GM12872 (cell line): ENCODE measurements around the gene NXNL2.

ENCODE experiments used
- TF ChIP-seq, protein P1 (sequence below): IDR thresholded peaks from 3 replicates; pipeline ENCODE4 v1.5.1; 2011; ENCODE audit warnings: low read depth, mild to moderate bottlenecking, low read length, moderate library complexity; ENCODE audit not compliant: insufficient read depth

The NXNL2 gene

DNA sequence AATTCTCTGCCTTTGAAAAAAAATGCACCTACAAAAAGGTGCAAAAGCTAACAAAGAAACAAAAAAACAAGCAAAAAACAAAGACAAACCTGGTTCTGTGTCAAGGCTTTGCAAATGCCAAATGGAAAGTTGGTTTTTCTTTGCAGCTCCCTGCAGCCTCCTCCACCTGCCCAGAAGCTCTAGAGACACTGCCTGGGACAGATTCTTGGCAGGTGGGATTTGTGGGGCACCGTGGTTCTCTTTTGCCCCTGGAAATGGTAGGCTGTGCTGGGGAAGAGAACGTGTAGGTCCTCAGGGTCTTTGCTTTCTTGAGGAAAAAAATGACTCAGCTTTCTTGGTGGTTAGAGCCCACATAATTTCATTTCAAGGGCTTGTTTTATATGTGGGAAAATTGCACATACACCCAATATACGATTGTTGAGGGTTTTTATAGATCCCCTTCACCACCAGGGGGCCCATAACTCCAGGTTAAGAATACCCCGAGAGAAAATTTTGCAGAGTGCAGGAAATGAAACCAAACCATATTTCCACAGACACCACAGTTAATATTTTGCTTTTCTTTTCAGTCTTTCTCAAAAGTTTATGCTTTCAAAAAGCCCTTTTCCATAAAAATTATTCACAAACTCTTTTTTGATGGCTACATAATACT, 58.7 kb downstream of the NXNL2 start:
- TF ChIP-seq, protein P1, sequence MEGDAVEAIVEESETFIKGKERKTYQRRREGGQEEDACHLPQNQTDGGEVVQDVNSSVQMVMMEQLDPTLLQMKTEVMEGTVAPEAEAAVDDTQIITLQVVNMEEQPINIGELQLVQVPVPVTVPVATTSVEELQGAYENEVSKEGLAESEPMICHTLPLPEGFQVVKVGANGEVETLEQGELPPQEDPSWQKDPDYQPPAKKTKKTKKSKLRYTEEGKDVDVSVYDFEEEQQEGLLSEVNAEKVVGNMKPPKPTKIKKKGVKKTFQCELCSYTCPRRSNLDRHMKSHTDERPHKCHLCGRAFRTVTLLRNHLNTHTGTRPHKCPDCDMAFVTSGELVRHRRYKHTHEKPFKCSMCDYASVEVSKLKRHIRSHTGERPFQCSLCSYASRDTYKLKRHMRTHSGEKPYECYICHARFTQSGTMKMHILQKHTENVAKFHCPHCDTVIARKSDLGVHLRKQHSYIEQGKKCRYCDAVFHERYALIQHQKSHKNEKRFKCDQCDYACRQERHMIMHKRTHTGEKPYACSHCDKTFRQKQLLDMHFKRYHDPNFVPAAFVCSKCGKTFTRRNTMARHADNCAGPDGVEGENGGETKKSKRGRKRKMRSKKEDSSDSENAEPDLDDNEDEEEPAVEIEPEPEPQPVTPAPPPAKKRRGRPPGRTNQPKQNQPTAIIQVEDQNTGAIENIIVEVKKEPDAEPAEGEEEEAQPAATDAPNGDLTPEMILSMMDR = peak; percentile 69
